GM12872 (cell line): ENCODE data around the gene CHRNB2.

Experiments
- TF ChIP-seq, protein P1 (sequence below): IDR thresholded peaks from 3 replicates; pipeline ENCODE4 v1.5.1; 2011; ENCODE audit warnings: low read depth, mild to moderate bottlenecking, low read length, moderate library complexity; ENCODE audit not compliant: insufficient read depth

CHRNB2 gene

DNA sequence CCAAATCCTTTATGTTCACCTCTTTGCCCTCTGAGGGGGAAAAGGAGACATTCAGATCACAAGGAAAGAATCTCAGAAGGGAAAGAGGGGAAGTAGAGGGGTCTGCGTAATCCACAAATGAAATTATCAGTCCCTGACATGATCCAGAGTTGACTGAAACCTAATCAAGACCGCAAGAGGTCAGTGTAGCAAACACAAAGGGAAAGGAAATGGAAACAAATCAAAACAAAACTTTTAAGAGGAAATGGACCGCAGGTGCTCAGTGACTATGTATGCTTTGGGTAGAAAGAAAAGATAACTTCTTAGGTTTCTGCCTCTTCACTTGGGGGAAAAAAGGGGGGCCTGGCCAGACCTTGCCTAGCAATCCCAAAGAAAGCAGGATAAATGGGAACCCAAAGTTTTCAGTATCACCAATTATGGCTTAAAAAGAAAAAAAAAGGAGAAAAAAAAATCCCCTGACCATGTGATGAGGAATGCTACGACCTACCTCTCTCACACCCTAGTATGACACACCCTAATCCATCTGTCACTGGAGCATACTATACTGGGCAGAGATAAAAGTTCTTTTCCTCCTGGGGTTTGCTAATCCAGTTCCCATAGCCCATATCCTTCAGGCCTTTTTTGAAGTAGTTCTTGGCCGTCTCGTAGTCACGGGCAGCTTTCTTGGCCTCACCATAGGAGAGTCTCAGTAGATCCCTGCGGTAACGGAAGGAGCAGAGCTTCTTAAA, 16.9 kb downstream of the CHRNB2 start:
- TF ChIP-seq, protein P1, sequence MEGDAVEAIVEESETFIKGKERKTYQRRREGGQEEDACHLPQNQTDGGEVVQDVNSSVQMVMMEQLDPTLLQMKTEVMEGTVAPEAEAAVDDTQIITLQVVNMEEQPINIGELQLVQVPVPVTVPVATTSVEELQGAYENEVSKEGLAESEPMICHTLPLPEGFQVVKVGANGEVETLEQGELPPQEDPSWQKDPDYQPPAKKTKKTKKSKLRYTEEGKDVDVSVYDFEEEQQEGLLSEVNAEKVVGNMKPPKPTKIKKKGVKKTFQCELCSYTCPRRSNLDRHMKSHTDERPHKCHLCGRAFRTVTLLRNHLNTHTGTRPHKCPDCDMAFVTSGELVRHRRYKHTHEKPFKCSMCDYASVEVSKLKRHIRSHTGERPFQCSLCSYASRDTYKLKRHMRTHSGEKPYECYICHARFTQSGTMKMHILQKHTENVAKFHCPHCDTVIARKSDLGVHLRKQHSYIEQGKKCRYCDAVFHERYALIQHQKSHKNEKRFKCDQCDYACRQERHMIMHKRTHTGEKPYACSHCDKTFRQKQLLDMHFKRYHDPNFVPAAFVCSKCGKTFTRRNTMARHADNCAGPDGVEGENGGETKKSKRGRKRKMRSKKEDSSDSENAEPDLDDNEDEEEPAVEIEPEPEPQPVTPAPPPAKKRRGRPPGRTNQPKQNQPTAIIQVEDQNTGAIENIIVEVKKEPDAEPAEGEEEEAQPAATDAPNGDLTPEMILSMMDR = no peak

DNA sequence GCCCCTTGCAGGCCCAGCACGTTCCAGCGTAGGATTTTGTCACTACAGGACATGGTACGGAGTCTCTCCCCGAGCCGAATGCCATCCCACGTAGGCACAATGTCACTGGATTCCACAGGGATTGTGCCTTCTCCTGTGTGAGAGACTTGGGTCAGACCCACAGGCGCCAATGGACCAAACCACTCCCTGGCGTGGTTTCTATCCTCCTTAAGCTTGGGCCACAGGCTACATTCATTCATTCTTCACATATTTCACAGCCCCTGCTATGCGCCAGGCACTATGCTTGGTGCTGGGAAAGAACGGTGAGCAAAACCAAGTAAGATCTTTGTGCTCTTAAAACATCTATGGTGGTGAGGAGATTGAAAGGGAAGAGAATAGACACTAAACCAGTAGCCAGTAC, 18.7 kb downstream of the CHRNB2 start:
- TF ChIP-seq, protein P1 = no peak

DNA sequence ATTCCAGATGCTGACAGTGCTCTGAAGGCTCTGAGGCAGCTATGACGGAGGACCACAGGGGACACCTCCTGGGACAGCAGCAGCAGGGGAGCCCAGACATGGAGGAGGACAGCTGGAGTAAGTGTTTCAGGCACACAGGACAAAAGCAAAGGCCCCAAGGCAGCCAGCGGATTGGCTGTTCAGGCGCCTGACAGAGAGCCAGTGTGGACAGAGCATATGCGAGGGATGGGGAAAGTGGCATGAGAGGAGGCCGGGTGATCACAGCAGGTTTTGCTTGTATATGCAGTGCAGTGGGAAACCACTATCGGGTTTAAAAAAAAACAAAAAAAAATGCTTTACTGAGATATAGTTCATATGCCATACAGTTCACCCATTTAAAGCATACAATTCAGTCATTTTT, 19.1 kb downstream of the CHRNB2 start:
- TF ChIP-seq, protein P1 = no peak

DNA sequence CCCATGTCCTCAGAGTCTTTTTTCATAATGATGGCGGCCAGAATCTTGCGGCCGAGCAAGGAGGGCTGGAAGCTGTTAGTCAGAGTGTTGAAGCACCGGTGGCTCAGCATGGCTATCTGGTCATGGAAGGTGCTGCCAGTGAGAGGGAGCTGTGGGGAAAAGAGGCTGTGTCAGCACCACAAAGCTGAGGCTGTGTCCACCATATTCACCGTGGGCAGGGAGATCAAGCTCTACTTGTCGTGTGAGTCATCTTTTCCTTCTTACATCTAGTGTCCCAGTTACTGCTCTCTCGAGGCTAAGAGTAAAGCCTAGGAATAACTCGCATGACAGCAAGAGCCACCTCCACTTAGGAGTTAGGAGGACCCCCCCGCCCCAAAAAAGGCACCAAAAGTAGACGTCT, 22.2 kb downstream of the CHRNB2 start:
- TF ChIP-seq, protein P1 = no peak

DNA sequence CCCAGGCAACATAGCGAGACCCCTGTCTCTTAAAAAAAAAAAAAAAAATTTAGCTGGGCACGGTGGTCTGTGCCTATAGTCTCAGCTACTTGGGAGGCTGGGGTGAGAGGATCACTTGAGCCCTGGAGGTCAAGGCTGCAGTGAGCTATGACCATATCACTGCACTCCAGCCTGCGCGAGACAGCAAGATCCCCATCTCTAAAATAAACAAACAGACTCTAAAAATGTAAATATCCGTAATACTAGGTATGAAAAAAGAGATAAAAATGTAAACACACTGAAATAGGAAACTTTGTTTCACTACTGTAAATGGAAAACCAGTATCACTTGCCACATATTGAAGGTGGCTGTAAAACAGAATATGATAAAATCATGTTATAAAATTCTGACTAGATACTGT, 23.2 kb downstream of the CHRNB2 start:
- TF ChIP-seq, protein P1 = no peak

DNA sequence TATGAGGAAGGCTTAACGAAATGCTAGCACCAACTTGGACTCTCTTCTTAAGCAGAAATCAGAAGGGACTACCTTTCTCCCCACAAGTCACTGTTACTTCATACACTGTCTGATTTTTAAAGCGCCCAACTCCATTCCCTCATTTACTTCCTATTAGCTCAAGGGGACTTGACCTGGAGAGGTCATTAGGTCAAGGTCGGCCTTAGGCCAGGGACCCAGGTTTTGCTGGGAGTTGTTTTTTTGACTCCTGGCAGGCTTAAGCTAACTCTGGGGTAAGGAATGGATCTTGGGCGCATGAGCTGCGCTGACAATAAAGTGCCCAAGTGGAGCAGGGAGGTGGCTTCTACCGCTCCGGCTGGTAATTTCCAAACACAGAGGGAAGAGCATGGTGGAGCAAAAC, 23.6 kb downstream of the CHRNB2 start:
- TF ChIP-seq, protein P1 = no peak

DNA sequence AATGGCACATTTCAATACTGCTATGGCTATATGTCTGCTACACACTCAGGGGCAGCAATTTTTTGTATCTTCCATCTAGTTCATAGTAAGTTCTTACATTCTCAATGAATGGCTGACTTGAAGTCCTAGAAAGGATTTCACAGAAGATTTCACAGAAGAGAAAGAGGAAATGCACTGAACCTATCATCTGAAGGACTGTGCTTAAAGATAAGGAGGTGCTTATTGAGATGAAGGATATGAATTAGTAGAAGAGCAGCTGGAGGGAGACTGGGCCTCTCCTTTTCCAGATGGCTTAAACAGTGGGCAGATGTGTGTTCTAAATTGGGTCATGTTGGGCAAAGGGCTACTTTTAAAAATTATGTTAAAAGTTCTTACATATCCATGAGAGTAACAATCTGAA, 25.8 kb downstream of the CHRNB2 start:
- TF ChIP-seq, protein P1 = no peak
